NCI-H1694 (cell line): ENCODE data around the gene ANK3.

Experiments
- DNase-seq: peaks from one replicate; lab custom pipeline; 2025; lab: John Stamatoyannopoulos, UW

The ANK3 gene

GRCh38 chr10:60389413-60390025 is at the start of gene ANK3:
TSS of gene ANK3 (minus strand) at chr10:60389875. CDS start at chr10:60389538, 337 bp downstream.
- no peak for DNase-seq

DNA sequence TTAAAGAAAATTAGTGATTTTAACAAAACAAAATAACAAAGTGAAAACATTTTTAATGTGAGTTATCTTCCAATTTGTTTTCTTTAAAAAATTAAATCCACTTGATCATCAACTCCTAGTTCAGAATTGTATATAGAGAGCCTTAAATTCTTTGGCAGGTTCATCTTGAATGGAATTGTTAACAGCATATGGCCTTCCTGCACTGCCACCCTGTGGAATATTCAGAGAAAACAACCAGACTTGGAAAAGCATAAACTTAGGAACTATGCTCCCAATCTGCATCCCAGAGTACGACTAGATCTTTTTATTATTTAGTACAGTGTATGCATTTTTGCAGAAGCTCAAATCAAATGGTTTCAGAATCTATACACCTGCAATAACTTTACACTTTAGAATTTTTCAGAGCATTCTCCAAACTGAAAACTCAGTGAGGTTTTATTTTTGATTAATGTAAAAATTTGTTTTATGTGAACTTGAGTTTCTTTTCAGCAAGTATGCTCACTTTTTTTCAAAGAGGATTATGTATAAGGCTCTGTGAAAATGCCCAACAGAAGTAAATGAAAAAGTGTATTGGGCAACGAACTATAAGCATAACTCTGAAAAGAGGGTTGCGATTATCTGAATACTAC is 44.9 kb upstream of the ANK3 start:
- DNase-seq = peak; percentile 44

GRCh38 chr10:60433684-60434083 is 44.0 kb upstream of the ANK3 start:
- no peak for DNase-seq

DNA sequence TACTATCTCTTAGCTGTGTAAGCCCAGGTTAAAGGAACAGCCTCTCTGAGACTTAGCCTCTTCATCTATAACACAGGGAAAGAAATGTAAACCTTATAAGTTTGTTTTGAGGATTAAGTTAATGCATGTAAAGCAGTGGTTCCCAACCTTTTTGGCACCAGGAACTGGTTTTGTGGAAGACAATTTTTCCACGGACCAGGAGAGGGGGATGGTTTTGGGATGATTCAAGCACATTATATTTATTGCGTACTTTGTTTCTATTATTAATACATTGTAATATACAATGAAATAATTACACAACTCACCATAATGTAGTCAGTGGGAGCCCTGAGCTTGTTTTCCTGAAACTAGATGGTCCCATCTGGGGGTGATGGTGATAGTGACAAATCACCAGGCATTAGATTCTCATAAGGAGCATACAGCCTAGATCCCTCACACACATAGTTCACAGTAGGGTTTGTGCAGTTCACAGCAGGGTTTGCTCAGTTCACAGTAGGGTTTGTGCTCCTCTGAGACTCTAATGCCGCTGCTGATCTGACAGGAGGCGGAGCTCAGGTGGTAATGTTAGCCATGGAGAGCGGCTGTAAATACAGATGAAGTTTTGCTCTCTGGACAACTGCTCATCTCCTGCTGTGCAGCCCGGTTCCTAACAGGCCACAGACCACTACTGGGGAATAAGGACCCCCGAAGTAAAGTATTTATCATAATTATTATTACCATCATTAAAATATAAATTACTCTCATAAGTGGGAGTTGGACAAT is 41.3 kb upstream of the ANK3 start:
- no peak for DNase-seq

GRCh38 chr10:60430017-60430416 is 40.3 kb upstream of the ANK3 start:
- peak; percentile 17 for DNase-seq

- DNase-seq = no peak
Measured at GRCh38 chr10:60429084-60429849, 39.6 kb upstream of the ANK3 start.

- DNase-seq = no peak
Measured at GRCh38 chr10:60428387-60428737, 38.7 kb upstream of the ANK3 start.

DNA sequence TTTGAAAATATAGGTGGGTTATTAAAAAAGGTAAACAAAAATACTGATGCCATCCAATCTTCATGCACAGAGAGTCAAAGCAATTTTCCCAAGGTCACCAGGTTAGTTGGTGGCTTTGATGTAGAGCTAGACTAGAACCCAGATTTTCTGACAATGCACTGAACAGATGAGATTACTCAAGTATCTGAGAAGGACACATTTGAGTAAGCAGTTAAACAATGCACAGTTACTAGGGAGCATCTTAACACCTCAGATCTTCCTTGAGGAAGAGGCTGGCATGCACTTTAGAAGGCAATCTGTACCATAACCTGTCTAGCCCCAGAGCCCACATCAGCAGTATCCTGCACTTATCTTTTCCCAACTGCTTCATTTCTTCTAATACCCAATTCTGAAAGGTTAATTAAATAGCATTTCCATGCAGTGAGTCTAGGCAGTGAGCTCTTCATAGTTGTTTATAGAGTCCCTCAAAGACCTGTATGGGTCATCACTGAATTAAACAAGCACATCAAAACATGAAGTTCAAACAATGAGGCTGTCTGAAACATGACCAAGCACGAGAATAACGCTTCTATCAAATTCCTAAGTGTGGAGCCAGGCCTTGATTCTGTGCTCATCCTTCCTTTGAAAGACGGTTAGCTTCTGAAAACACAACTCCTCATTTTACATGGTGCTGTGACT is 38.2 kb upstream of the ANK3 start:
- no peak for DNase-seq

DNA sequence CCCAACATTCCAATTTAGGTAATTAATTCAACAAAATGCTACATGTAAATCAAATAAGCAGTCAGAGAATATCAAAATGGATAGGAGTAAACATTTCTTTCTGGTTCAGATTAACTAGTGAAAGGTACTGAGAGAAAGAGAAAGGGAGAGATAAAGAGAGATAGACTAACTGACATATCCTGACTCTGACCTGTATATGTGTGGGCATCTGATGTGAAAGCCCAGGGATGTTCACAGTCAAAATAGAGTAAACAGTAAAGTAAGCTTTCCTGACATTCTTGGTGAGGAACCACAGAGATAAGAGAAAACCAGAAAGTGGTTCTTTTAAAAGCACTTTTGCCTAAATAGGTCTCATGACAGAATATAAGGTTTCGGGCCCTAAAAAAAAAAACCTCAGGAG is 37.5 kb upstream of the ANK3 start:
- no peak for DNase-seq

DNA sequence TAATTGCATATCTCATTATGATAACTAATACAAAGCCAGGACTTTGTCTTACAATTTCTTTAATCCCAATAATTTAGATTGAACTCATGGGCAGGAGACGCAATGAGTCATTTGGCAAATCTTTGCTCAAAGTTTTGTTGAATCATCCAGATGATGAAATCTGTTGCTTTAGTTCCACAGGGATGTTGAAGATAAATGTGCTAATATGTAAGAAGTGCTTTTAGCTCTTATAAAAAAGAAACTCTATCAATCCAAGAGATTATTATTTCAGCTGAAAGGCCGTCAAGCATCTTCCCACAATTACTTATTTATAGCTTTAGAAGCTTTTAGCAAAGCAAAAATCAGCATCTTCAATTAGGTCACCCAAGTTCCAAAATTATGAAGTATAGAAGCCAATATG is 36.8 kb upstream of the ANK3 start:
- DNase-seq = no peak

DNA sequence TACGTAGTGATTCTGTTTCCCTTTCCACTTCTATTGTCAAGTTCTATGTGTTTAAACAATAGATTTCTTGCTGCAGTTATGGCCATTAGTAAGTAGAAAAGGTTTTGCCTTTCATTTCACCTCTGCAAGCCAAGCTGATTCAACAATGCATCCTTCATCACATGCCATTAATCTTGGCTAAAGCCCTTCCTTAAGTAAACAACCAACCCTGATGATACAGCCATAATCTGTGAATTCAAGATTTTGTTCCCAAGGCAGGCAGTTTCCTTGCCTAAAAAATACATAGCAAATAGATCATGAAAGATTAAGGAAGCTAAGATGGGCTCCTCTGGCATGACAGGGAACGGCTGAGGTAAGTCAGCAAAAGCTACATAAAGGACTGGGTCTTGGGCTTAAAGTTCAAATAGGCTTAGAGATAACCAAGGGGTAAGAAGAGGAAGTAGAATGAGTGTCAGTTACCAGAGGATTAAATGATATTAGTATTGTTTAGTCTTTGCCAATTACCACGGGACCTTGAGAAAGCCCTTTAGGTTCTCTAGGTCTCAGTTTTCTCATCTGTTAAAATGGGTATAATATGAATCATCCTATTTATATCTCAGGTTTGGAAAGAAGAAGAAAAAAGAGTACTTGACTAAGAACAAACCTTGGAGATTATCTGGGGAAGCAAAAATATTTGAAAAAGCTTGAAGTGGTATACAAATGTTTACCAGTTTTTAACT is 35.9 kb upstream of the ANK3 start:
- no peak for DNase-seq

GRCh38 chr10:60424971-60425370 is 35.3 kb upstream of the ANK3 start:
- DNase-seq = no peak

GRCh38 chr10:60423920-60424319 is 34.2 kb upstream of the ANK3 start:
- no peak for DNase-seq

DNA sequence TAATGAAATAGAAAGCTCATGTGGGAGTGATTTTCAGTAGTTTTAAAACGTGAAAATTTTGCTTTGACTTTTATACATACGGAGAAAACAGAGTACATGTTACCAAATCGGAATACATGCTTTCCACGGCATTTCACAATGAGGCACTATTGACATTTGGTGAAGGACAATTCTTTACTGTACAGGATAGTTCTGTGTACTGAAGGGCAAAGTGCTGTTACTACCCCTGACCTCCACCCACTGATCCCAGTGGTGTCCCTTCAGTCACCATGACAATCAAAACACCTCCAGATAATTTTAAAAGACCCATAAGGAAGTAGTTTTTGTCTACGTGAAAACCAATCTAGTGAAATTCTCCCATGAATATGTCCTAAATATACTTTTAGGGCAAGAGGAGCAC is 33.1 kb upstream of the ANK3 start:
- no peak for DNase-seq

DNA sequence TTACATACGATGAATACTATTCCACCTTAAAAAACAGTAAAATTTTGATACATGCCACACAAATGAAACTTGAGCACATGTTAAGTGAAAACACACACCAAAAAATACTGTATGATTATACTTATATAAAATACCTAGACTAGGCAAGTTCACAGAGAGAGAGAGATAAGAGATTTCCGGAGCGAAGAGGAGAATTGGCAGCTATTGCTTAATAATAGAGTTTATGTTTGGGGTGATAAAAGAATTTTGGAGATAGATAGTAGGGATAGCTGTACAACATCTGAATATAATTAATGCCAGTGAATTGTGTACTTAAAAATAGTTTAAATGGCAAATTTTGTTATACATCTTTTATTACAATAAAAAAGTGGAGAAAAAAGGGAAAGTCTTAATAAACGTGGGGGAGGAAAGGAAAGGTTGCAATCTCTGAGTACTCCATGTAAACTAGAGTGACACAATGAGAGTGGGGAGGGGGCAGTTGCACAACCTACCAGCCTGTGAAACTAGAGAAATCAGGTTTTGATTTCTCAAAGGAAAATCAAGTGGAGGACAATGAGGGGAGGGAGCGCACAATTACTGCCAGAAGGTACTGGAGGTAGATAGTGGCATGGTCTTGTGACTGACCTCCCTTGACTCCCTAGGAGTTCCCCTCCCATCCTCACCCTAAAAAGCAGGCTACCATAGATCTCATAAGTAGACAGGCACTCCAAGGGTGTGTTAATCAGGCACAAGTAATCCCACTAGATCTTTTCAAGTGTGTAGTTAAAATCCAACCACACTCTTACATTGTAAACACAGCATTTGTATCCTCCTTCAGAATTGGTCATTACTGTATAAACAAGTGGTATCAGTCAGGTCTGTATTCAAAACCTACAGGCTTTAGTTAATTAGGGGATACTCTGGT is 31.6 kb upstream of the ANK3 start:
- no peak for DNase-seq

- no peak for DNase-seq
Measured at GRCh38 chr10:60419249-60419648, 29.6 kb upstream of the ANK3 start.

GRCh38 chr10:60417901-60418300 is 28.2 kb upstream of the ANK3 start:
- no peak for DNase-seq

GRCh38 chr10:60417024-60417423 is 27.3 kb upstream of the ANK3 start:
- no peak for DNase-seq

- no peak for DNase-seq
Measured at GRCh38 chr10:60414877-60415585, 25.4 kb upstream of the ANK3 start.

DNA sequence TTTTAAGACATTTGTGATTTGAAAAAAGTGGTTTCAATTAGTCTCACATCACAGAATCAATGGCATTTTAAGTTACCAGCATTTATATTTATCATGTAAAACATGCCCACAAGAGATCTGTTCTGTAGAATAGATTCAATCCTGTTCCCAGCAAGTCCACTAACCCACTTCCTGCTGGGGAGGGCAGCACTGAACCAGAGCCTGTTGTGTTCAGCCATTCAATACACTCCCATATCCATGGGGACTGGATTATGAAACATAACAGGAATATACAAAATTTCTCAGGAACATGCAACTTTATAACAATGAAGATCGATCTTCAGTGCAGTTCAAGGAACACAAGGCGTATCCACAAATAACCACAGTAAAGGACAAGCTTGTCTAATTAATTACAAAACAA is 24.4 kb upstream of the ANK3 start:
- DNase-seq = no peak
